ENCODE measurements around the gene MRPL23.

Gene MRPL23

GRCh38 chr11:1952806-1953482 is 5.8 kb downstream of the MRPL23 start:
- no peak for TF ChIP-seq CTCF (IDR thresholded peaks at IDR 0.05; ENCODE audit: insufficient read depth, low read length, poor library complexity, severe bottlenecking)
- no peak for TF ChIP-seq EZH2phosphoT487 (conservative IDR thresholded peaks at IDR 0.05; ENCODE audit: low read length)
- Histone ChIP-seq H4K20me1 (ENCODE audit: low read depth, low read length) (no peaks in the 10 kb centered on the region), H3K9me3 (ENCODE audit: insufficient read depth, low read length) (no peaks in the 10 kb centered on the region)

GRCh38 chr11:1953489-1954266 is 6.5 kb downstream of the MRPL23 start:
- Histone ChIP-seq H4K20me1 (ENCODE audit: low read depth, low read length) (no peaks in the 10 kb centered on the region), H3F3A (ENCODE audit: insufficient read depth) (no peaks in the 10 kb centered on the region), H3K79me2 (ENCODE audit: insufficient read depth, low read length) (no peaks in the 10 kb centered on the region), H3K9me2 (replicated peaks; ENCODE audit: insufficient read depth, low read length) (no peaks in the 10 kb centered on the region), H3K27me3 (ENCODE audit: low read length) (no peaks in the 10 kb centered on the region), H3K9ac (ENCODE audit: low read length) (no peak overlapping the region), H3K9me3 (ENCODE audit: insufficient read depth, low read length) (no peaks in the 10 kb centered on the region), H3K36me3 (ENCODE audit: low read length) (no peaks in the 10 kb centered on the region), H2AFZ (ENCODE audit: low read depth, low read length, severe bottlenecking) (no peak overlapping the region), H3K4me2 (ENCODE audit: low read depth, low read length, poor library complexity, severe bottlenecking) (no peak overlapping the region), H3K4me3 (ENCODE audit: insufficient read depth, low read length, poor library complexity, severe bottlenecking) (no peak overlapping the region), H3K27ac (ENCODE audit: low read depth, low read length) (no peak overlapping the region)
- TF ChIP-seq EZH2phosphoT487 (conservative IDR thresholded peaks at IDR 0.05; ENCODE audit: low read length): no peak
- TF ChIP-seq CTCF (IDR thresholded peaks at IDR 0.05; ENCODE audit: insufficient read depth, low read length, poor library complexity, severe bottlenecking): no peak

More at GRCh38 chr11:1952806-1953482, 5.8 kb downstream of the MRPL23 start:
- no peaks in the 10 kb centered on the region for H3F3A ChIP-seq (ENCODE audit: insufficient read depth)
- no peak overlapping the region for H3K9ac ChIP-seq (ENCODE audit: low read length)
- no peaks in the 10 kb centered on the region for H3K79me2 ChIP-seq (ENCODE audit: insufficient read depth, low read length)
- H3K4me2 ChIP-seq (ENCODE audit: low read depth, low read length, poor library complexity, severe bottlenecking): no peak overlapping the region
- H3K9me2 ChIP-seq (replicated peaks; ENCODE audit: insufficient read depth, low read length): no peaks in the 10 kb centered on the region
- no peaks in the 10 kb centered on the region for H3K27me3 ChIP-seq (ENCODE audit: low read length)
- H2AFZ ChIP-seq (ENCODE audit: low read depth, low read length, severe bottlenecking): no peak overlapping the region
- no peak overlapping the region for H3K27ac ChIP-seq (ENCODE audit: low read depth, low read length)
- H3K36me3 ChIP-seq (ENCODE audit: low read length): no peaks in the 10 kb centered on the region
- no peak overlapping the region for H3K4me3 ChIP-seq (ENCODE audit: insufficient read depth, low read length, poor library complexity, severe bottlenecking)

- no peaks in the 10 kb centered on the region for H3K9me2 ChIP-seq (replicated peaks; ENCODE audit: insufficient read depth, low read length)
- no peak overlapping the region for H3K4me3 ChIP-seq (ENCODE audit: insufficient read depth, low read length, poor library complexity, severe bottlenecking)
- no peaks in the 10 kb centered on the region for H3K9me3 ChIP-seq (ENCODE audit: insufficient read depth, low read length)
- TF ChIP-seq EZH2phosphoT487 (conservative IDR thresholded peaks at IDR 0.05; ENCODE audit: low read length) (no peak), CTCF (IDR thresholded peaks at IDR 0.05; ENCODE audit: insufficient read depth, low read length, poor library complexity, severe bottlenecking) (no peak)
- H3K9ac ChIP-seq (ENCODE audit: low read length): no peak overlapping the region
- H3K4me2 ChIP-seq (ENCODE audit: low read depth, low read length, poor library complexity, severe bottlenecking): no peak overlapping the region
- no peaks in the 10 kb centered on the region for H3F3A ChIP-seq (ENCODE audit: insufficient read depth)
- no peaks in the 10 kb centered on the region for H3K27me3 ChIP-seq (ENCODE audit: low read length)
- H3K27ac ChIP-seq (ENCODE audit: low read depth, low read length): no peak overlapping the region
- no peak overlapping the region for H2AFZ ChIP-seq (ENCODE audit: low read depth, low read length, severe bottlenecking)
- H3K36me3 ChIP-seq (ENCODE audit: low read length): no peaks in the 10 kb centered on the region
- H3K79me2 ChIP-seq (ENCODE audit: insufficient read depth, low read length): no peaks in the 10 kb centered on the region
- no peaks in the 10 kb centered on the region for H4K20me1 ChIP-seq (ENCODE audit: low read depth, low read length)
These were observed 11.2 kb downstream of the MRPL23 start for GRCh38 chr11:1958367-1958766.

Measured in SU-DHL-6 (cell line).